G401 (cell line): ENCODE measurements around the gene CSNK1G2. TPM values are rescaled to one million over a fixed set of nuclear protein-coding genes. Genes with fewer than 3 reads are reported as not detected.

ENCODE experiments used
- DNase-seq: peaks from one replicate; pipeline ENCODE4 v3.0.0-alpha.2; 2015; ENCODE audit warnings: low spot score
- in situ Hi-C: cut with HindIII; loops from 2 replicates; pipeline ENCODE4 v1.10.0; 2016; ENCODE audit warnings: low sequenced_read_pairs, mixed read lengths
- total RNA-seq: library from RNA; depleted of rRNA; stranded (reverse); fragments of >200 nt; shearing (Covaris generic); gene quantifications from 2 replicates; pipeline ENCODE4 v1.2.3, GENCODE V29; 2014

Gene CSNK1G2
- total RNA-seq, 1 experiment from 2014 or later = 81.9 TPM

DNA sequence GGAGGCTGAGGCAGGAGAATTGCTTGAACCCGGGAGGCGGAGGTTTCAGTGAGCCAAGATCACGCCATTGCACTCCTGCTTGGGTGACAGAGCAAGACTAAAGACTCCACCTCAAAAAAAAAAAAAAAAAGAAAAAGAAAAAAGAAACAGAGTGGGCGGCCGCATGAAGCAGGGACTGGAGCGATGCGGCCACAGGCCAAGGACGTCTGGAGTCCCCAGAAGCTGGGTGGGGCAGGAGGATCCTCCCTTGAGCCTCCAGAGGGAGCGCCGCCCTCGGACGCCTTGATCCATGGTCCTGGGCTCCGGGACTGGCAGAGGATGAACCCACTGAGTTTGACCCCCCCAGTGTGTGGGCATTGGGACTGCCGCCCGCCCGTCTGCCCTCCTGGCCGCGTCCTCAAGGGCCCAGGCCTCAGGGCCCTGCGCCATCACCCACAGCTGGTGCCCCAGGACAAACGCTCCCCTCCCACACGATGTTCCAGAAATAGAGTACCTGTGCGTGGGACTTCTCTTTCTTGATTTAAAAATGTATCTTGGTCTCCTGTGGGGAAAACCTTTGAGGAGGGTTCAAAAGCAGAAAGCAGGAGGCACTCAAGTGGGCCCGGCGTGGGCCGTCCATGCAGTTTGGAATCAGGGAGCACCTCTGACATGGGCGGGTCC, 59.0 kb downstream of the CSNK1G2 start:
- DNase-seq = peak; percentile 48
- in situ Hi-C loops = no loop called here

DNA sequence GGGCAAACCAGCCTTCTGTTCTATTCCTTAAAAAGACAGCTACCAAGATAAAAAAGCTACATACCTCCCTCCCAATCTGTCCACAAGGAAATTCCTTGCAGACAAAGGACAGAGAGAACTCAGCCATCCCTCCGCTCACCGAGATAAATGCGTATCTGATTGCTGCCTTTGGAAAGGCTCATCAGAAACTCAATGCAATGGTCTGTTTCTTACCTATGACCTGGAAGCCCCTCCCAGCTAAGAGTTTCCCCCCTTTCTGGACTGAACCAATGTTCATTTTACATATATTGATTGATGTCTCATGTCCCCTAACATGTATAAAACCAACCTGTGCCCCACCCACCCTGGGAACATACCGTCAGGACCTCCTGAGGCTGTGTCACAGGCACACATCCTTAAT, 62.9 kb downstream of the CSNK1G2 start:
- no peak for DNase-seq
- in situ Hi-C loops = no loop called here

DNA sequence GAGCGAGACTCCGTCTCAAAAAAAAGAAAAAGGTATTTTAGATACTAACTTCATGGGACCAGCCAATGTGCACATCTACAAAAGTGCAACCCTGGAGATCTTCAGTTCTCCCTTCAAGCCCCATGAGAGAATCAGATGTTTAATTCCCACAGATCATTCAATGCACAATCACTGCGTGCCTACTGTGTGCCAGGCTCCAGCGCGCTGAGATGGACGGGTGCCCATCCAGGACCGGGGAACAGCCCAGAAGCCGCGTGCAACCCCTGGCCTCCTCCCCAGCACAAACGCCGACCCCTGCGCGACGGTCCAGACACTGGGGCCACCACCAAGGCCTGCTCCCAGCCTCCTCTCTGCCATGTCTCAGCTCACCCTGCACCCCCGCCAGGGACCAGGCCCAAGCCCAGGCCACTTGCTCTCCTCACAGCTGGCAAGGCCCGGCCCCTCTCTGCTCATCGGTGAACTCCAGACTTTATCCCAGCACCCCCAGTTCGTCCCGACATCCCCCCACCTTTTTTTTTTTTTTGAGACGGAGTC, 69.2 kb downstream of the CSNK1G2 start:
- no peak for DNase-seq
- in situ Hi-C loops = no loop called here

DNA sequence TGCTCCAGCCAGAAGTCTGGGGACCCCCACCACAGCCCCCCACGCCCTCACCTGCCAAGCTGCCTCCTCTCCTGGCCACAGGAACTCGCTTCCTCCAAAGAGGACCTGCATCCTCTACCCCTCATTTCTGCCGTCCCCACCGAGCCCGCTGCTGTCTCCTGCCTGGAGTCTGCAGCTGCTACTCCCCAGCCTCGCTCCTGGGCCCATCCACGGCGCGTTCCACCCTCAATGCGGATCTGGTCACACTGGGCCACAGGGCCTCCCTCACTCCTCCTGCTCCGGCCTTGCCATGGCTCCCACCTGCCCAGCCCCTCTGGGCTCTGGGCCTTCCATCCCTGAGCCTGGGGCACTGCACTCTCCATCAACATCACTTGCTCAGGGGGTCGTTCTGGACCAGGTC, 70.2 kb downstream of the CSNK1G2 start:
- in situ Hi-C loops = no loop called here
- DNase-seq = no peak

DNA sequence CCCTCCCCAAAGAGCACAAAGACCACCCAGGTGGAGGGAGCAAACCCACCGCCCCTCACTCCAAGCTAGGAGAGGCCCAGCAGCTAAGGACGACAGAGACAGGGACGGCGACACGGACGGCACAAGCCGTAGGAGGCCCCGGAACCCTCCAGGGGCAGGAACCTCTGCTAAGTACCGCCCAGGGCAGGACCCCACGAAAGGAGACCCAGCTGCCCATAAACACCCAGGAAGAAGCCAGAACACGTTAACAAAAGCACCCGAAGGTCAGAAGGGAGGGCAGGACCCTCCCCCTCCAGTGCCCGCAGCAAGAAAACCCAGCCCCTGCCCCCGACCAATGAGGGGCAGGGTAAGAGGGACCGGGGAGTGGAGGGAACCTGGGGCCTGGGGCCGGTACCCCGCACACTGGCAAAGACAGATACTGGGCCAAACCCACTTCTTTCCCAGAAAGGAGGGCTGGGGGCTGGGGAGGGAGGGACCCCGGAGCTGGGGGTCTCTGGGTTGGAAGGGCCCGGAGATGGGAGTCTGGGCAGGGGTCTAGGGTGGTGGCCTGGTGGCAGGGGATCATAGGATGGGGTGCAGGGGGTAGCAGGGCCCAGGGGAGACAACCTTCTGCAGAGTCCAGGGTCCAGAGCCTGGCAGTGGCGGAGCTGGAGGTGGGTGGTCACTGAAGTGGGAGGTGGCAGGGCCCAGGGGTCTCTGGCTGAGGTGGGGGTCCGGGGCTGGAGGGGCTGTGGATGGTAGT, 72.1 kb downstream of the CSNK1G2 start:
- in situ Hi-C loops = no loop called here
- no peak for DNase-seq

DNA sequence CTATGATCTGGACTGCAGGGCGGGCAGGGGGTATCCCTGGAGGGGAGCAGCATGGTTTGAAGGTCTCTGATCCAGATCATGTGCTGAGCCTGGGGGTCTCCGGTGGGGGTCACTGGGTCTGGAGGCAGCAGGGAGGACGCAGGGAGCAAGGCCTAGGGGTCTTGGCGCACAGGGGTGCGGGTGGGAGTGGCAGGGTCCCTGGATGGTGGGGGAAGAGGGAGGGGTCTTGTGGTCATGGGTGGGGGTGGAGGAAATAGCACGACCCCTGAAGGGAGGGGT, 72.7 kb downstream of the CSNK1G2 start:
- DNase-seq = no peak
- in situ Hi-C loops = no loop called here

DNA sequence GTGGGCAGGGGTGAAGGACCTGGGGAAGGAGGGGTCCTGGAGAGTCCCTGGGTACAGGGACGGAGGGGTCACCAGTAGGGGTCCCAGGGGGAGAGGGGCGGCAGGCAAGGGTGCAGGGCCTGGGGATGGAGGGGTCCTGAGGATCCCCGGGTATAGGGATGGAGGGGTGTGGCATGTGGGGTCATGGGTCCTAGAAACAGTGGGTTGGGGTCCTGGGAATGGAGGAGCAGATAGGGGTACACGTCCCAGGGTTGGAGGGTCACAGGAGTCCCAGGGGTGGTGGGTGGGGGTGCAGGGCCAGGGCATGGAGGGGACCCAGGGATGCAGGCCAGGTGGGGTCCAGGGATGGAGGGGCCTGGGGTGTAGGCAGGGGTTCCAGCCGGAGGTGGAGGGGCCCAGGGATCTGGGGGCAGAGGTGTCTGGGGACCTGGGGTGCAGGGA, 73.2 kb downstream of the CSNK1G2 start:
- in situ Hi-C loops = no loop called here
- no peak for DNase-seq

DNA sequence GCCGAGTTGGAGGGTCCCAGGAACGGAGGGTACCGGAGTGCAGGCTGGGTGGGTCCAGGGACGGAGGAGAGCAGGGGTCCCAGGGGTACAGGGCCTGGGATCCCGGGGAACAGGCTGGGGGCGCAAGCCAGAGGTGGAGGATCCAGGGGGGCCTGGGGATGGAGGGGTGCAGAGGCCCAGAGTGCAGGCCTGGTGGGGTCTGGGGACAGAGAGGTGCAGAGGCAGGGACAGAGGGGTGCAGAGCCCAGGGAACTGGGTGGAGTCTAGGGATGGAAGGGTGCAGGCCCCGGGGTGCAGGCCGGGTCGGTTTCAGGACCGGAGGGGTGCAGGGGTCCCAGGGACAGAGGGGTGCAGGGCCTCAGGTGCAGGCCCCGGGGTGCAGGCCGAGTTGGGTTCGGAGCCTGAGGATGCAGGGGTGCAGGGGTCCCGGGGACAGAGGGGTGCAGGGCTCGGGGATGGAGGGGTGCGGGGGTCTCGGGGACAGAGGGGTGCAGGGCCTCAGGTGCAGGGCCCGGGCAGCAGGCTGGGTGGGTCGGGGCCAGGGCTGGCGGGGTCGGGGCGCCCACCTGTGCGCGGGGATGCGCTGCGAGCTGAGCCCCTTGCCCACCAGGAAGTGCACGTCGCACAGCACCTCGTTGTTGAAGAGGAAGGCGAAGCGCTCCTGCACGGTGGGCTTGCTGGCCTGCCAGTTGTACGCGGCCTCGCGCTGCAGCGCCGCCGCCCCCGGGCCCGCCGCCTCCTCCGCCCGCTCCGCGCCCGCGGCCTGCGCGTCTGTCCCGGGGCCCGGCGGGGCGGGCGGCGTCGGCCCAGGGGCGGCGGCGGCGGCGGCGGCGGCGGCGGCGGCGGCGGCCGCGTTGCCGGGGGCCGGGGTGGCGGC, 74.0 kb downstream of the CSNK1G2 start:
- no peak for DNase-seq
- in situ Hi-C loops = no loop called here

DNA sequence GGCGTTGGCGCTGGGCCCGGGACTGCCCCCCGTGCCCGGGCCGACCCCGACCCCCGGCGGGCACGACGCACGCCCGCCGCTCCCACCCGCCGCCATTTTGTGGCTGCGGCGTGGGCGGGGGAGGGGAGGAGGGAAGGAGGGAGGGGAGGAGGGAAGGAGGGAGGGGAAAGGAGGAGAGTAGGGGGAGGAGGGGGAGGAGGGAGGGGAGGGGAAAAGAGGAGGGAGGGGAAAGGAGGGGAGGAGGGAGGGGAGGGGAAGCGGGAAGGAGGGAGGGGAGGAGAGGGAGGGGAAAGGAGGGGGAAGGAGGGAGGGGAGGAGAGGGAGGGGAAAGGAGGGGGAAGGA, 74.6 kb downstream of the CSNK1G2 start, which contains the start of gene BTBD2:
TSS of gene BTBD2 (minus strand) at position 107 of the 343 bp plus-strand sequence. CDS start at position 96, 11 bp downstream.
- in situ Hi-C loops = no loop called here
- DNase-seq = peak; percentile 84

DNA sequence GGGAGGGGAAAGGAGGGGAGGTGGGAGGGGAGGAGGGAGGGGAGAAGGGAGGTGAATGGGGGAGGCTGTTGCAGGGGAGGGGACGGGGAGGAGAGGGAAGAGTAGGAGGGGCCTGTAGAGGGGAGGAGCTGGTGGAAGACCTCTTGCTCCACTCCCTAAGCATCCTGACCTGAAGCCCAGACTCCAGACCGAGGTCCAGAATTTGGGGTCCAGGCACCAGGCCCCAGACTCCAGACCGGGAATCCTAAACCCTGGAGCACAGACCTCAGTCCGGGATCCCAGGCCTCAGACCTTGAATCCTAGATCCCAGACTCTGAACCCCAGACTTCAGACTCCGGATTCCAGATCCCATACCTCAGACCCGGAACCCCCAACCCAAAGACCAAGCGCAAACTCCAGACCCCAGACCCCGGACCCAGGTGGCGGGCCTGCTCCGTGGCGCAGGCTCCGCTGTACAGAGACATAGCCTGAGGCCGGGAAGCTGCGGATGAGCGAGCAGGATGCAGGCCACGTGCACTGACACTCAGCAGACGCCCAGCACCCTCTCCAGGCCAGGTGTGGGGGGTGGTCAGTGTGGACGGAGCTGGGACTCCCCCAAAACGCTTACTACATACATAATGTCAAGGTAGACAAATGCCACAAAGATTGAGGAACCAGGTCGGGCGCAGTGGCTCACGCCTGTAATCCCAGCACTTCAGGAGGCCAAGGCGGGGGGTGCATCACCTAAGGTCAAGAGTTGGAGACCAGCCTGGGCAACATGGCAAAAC, 75.3 kb downstream of the CSNK1G2 start:
- in situ Hi-C loops = no loop called here
- peak; percentile 90 for DNase-seq

DNA sequence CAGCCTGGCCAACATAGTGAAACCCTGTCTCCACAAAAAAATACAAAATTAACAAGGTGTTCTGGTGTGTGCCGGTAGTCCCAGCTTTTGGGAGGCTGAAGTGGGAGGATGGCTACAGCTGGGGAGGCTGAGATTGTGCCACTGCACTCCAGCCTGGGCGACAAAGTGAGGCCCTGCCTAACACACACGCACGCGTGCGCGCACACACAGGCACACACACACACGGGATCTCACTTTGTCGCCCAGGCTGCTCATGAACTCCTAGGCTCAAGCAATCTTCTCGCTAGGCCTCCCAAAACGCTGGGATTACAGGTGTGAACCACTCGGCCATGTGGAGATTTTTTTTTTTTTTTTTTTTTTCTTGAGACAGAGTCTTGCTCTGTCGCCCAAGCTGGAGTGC, 77.8 kb downstream of the CSNK1G2 start:
- DNase-seq = no peak
- in situ Hi-C loops = no loop called here

DNA sequence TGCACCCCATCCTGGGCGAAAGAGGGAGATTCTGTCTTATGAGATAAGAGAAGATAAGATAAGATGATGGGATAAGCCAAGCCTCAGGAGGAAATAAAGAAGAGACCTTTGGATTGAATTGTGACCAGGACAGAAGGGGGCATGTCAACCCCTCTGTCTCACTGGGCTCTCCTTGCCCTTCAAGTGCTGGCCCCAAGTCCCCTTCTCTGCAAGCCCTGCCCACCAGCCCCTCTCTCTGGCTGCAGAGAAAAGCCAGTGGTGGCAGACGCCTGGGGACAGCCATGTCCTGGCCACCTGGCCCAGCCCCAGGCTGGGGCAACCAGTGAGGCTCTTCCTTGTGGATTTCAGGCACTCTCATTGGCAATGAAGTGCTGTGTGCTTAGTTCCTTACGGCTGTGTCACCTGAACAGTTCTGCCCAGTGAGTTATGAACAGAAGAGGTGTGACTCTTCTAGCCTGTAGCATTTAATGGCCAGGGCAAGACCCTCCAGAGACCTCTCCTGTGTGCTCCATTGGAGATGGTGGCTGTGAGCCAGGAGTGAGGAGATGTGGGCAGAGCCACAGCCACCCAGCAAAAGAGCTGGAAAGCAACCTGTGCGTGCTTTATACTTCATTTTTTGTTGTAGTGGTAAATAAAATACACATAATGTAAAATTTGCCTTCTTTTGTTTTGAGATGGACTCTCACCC, 80.6 kb downstream of the CSNK1G2 start:
- DNase-seq = no peak
- in situ Hi-C loops = no loop called here

DNA sequence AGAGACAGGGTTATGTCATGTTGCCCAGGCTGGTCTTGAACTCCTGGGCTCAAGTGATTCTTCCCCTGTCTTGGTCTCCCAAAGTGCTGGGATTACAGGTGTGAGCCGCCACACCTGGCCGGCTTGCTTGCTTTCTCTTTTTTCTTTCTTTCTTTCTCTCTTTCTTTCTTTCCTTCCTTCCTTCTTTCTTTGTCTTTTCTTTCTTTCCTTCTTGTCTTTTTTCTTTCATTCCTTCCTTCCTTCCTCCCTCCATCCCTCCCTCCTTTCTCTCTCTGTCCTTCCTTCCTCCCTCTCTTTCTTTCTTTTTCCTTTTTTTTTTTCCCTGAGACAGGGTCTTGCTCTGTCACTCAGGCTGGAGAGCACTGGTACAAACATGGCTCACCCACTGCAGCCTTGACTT, 81.3 kb downstream of the CSNK1G2 start:
- DNase-seq = no peak
- in situ Hi-C loops = no loop called here

DNA sequence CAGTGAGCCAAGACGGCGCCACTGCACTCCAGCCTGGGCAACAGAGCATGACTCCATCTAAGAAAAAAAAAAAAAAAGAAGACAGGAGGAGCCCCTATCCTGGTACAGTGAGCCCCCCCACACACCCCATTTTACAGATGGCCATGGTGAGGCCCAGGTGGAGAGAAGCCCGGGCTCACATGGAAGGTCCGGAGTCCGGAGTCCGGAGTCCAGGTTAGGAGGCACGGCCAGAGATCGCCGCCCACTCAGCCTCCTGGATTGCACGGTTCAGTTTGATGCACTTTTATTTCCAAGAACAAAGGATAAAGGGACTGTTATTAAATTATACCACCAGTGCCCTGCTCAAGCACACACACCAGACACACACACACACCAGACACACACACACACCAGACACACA, 85.8 kb downstream of the CSNK1G2 start:
- in situ Hi-C loops = no loop called here

DNA sequence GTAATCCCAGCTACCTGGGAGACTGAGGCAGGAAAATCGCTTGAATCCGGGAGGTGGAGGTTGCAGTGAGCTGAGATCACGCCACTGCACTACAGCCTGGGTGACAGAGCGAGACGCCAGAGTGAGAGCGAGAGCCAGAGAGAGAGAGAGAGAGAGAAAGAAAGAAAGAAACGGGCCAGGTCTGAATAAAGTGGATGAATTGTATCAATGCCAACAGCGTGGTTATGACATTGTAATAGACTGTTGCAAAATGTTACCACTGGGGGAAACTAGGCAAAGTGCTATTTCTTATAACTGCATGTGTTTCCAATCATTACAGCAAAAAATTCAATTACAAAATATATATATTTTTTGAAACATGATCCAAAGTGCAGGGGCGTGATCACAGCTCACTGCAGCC, 86.4 kb downstream of the CSNK1G2 start:
- no peak for DNase-seq
- in situ Hi-C loops = no loop called here

More for the DNA sequence above, 85.8 kb downstream of the CSNK1G2 start:
- DNase-seq = no peak
